Erythroblast (primary cell): Measurements from ENCODE around the gene RPL13A.

Source experiments
- DNase-seq, 2 experiments: peaks; one replicate each; lab custom pipeline; 2025; lab: John Stamatoyannopoulos, UW
- GATA1 ChIP-seq: IDR thresholded peaks from 2 replicates; pipeline ENCODE4 v1.6.1; 2011; ENCODE audit warnings: low read depth, mild to moderate bottlenecking, control low read depth, low read length, moderate library complexity
- POLR2A ChIP-seq: IDR thresholded peaks from 2 replicates; pipeline ENCODE4 v1.6.1; 2011; ENCODE audit warnings: mild to moderate bottlenecking, low read length

Gene RPL13A

GRCh38 chr19:49524812-49525455, 37.5 kb downstream of the RPL13A start:
- no peak for TF ChIP-seq GATA1
- TF ChIP-seq POLR2A: no peak
- no peak for DNase-seq

GRCh38 chr19:49528211-49528771, 40.9 kb downstream of the RPL13A start:
- no peak for DNase-seq
- TF ChIP-seq GATA1: no peak
- TF ChIP-seq POLR2A: no peak

DNA sequence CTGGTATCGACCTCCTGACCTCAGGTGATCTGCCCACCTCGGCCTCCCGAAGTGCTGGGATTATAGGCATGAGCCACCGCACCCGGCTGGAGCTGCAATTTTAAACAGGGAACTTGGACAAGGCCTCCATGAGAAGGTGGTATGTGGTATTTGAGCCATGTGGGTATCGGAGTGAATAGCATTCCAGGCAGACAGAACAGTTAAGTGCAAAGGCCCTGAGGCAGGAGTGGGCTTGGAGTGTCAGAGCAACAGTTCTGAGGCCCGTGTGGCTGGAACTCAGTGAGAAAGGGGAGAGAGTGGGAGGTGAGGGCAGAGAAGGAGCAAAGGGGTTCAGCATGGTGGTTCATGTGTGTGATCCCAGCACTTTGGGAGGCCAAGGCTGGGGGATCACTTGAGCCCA, 43.3 kb downstream of the RPL13A start:
- no peak for TF ChIP-seq POLR2A
- TF ChIP-seq GATA1: no peak
- DNase-seq: no peak

DNA sequence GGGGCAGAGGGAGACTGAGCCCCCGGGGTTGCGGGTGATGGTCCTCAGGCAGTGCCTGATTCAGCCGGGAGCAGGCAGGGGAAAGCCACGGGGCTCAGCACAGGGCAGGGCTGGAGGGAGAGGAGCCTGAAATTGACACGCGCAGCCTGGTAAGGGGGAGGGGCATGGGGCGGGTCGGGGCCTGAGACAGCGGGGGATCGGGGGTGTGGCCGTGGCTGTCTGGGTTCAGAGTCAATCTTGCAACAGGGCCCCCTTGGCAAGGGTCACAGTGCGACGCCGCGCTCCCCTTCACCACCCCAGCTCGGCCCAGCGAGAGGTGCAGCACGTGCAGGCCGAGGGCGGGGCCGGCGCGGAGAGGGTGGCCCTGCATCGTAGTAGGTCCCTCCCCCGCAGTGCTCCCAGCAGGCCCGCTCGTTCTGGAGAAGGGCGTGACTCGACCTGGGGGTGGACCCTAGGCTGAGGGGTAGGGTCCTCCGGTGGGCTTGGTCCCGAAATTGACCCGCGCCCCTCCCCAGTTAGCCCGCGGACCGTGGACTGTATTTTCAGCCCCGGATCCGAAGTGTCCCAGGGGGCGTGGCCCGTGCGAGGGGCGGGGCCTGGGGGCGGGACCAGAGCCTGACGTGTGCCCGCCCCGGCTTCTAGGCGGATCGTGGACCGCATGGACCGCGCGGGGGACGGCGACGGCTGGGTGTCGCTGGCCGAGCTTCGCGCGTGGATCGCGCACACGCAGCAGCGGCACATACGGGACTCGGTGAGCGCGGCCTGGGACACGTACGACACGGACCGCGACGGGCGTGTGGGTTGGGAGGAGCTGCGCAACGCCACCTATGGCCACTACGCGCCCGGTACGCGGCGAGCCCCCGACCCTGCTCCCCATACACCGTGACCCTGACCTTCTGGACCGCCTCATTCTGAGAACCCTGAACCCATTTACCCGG, 46.4 kb downstream of the RPL13A start:
- no peak for TF ChIP-seq POLR2A
- DNase-seq: peak; percentile 84 to 90

DNA sequence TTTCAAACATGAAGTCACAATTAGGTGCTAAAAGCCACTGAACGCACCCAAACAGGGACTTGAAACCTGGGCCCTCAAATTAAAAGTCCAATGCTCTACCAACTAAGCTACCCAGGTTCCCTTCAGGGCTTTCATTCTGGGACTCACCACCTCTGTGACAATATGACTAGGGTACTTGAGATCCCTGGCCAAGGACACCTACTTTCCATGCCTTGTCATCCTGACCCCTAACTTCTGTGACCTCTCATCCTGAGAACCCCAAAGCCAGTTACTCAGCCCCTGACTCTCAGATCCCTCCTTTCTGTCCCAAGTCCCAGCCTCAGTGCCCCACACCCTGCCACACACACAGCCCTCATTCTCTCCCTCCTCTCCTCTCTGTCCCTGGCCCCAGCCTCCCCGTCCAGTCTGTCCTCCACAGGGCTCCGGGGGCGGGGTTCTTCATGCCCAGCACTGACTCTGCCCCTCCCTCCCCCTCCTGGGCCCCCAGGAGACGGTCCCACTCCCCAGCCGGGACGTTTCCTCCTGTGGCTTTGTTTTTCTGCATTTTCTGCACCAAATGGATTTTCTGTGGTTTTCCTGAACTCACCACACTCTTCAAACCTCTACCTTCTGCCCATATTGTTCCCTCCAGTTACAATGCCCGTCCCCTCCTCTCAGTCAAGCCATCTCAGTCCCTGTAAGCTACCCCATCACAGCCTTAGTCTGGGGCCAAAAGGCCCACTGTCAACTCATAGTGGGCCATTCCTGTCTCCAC, 47.4 kb downstream of the RPL13A start:
- DNase-seq: no peak
- TF ChIP-seq GATA1 (no peak), POLR2A (no peak)

DNA sequence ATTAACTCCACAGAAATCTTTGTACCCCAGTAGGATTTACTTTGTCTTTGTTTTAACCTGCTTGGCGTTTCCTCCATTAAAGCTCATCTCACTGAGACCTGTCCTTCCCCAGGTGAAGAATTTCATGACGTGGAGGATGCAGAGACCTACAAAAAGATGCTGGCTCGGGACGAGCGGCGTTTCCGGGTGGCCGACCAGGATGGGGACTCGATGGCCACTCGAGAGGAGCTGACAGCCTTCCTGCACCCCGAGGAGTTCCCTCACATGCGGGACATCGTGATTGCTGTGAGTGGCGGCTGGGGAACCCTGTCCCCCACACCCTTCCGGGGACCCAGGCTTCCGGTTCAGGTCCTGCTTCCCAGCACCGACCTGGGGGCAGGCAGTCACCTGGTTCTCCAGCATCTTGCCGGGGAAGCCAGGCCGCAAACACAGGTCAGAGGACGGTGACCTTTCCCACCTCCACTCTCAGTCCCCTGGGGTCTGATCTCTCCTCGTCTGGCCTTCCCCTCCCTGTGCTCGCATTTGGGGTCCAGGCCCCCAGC, 49.6 kb downstream of the RPL13A start:
- DNase-seq: no peak
- no peak for TF ChIP-seq POLR2A
- TF ChIP-seq GATA1: no peak

DNA sequence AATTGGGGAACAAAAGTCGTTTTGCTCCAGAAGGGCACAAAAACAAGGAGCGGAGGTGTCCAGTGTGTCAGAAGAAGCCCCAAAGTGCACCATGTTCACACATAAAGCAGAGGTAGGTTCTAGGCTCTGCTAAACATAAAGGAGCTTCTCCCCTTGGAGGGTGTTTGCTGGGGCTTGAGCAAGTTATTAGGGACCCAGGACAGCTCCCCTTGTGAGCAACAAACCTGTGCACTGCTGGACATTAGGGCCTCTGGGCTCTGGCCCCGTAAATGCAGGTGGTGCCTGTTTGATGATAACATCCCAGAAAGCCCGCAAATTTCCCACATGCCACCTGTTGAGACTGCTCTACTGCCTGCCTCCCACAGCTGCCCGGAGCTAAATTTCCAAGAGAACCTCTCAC, 51.2 kb downstream of the RPL13A start:
- DNase-seq: no peak
- TF ChIP-seq GATA1: no peak
- TF ChIP-seq POLR2A: no peak

- no peak for DNase-seq
- no peak for TF ChIP-seq GATA1
- no peak for TF ChIP-seq POLR2A
Measured at GRCh38 chr19:49539192-49539952, 52.0 kb downstream of the RPL13A start.
